ENCODE measurements around the gene WDFY4.

GRCh38 chr10:48973065-48973464 lies 288.4 kb downstream of the WDFY4 start:
- TF ChIP-seq CTCF (conservative IDR thresholded peaks at IDR 0.05 in 1 of 2, IDR thresholded peaks at IDR 0.05 in 1 of 2; ENCODE audit: extremely low read depth in 1 of 2, insufficient read depth in 1 of 2, low read depth in 1 of 2, low read length in 2 of 2) (no peak), EZH2 (IDR thresholded peaks at IDR 0.05; ENCODE audit: borderline replicate concordance, low read length) (no peak)

Measured in mammary epithelial cell (primary cell).